Endothelial cell of umbilical vein (primary cell): ENCODE results near the gene CLEC17A. TPM values are rescaled to one million over a fixed set of nuclear protein-coding genes. Genes with fewer than 3 reads are reported as not detected.
"Not testable (repeated sequence)": the region's sequence is repeated elsewhere in the genome, so short reads cannot be mapped to it uniquely, and the experiment has no call there.

Experiments used
- BruUV-seq: library from RNA; stranded (reverse); fragments of 400-500 nt; replicated peaks from 2 replicates; lab custom pipeline; 2021; lab: Mats Ljungman, UMichigan
- CTCF ChIA-PET: fragments of 300-600, 350-600 bp; sonication (Branson Sonifier 250); formaldehyde crosslinking; loops from one replicate; lab custom pipeline; 2021; ENCODE audit warnings: antibody characterized with exemption, inconsistent platforms; lab: Charles Lee
- POLR2A ChIA-PET: fragments of 300-600, 350-600 bp; sonication (Branson Sonifier 250); formaldehyde crosslinking; loops from one replicate; lab custom pipeline; 2021; ENCODE audit warnings: antibody characterized with exemption, inconsistent platforms; lab: Charles Lee
- DNase-seq: peaks from one replicate; pipeline ENCODE4 v3.0.0-alpha.2; 2011; ENCODE audit warnings: low read depth, low spot score
- FAIRE-seq: peaks from 2 replicates; lab custom pipeline; 2011; peaks lifted over from hg19 to GRCh38; lab: Jason Lieb, UNC
- H2AFZ ChIP-seq: 2 replicates; pipeline ENCODE4 v1.6.0; 2012; ENCODE audit warnings: low read depth, low read length, control low read depth, inconsistent platforms
- H3K27ac ChIP-seq: 2 replicates; pipeline ENCODE4 v1.5.1; 2011; ENCODE audit warnings: low read depth, mild to moderate bottlenecking, control low read depth, low read length, moderate library complexity; ENCODE audit not compliant: insufficient read depth
- H3K27me3 ChIP-seq, 2 experiments: 2 replicates each; pipeline versions ENCODE4 v1.6.0 to v1.6.1; 2011; ENCODE audit warnings: low read length in 2 of 2, mixed read lengths in 1 of 2; ENCODE audit not compliant: control insufficient read depth in 2 of 2, insufficient read depth in 2 of 2
- H3K36me3 ChIP-seq, 2 experiments: 2 replicates in 1 of 2; 3 replicates in 1 of 2; pipeline ENCODE4 v1.5.1; 2011; ENCODE audit warnings: low read length in 2 of 2, mild to moderate bottlenecking in 1 of 2, moderate library complexity in 1 of 2; ENCODE audit not compliant: control insufficient read depth in 2 of 2, insufficient read depth in 2 of 2; ENCODE audit errors: extremely low read depth in 1 of 2
- H3K4me1 ChIP-seq: 3 replicates; pipeline ENCODE4 v1.5.1; 2011; ENCODE audit warnings: mild to moderate bottlenecking, low read length; ENCODE audit not compliant: control insufficient read depth, insufficient read depth; ENCODE audit errors: extremely low read depth
- H3K4me2 ChIP-seq: 2 replicates; pipeline ENCODE4 v1.6.1; 2011; ENCODE audit warnings: low read length, control low read depth, mixed read lengths; ENCODE audit not compliant: insufficient read depth
- H3K4me3 ChIP-seq, 3 experiments: fragments of 200-600 bp in 1 of 3; sonication (generic), shearing (Covaris generic) in 1 of 3; replicated peaks in 1 of 3; 2 replicates each; pipeline ENCODE4 v1.5.1; 2011 to 2016; ENCODE audit warnings: control low read depth in 3 of 3, low read length in 3 of 3, mild to moderate bottlenecking in 2 of 3, inconsistent platforms in 1 of 3, low read depth in 1 of 3, moderate library complexity in 1 of 3; ENCODE audit not compliant: insufficient read depth in 1 of 3
- H3K79me2 ChIP-seq: 2 replicates; pipeline ENCODE4 v1.6.0; 2012; ENCODE audit warnings: low read length, inconsistent platforms; ENCODE audit not compliant: control insufficient read depth, insufficient read depth
- H3K9ac ChIP-seq: replicated peaks from 2 replicates; pipeline ENCODE3; 2011; ENCODE audit warnings: low read length, control low read depth; ENCODE audit not compliant: insufficient read depth; ENCODE audit errors: extremely low read depth
- H3K9me1 ChIP-seq: replicated peaks from 3 replicates; pipeline ENCODE4 v1.6.0; 2011; ENCODE audit warnings: mild to moderate bottlenecking, low read length; ENCODE audit not compliant: control insufficient read depth, insufficient read depth; ENCODE audit errors: extremely low read depth
- H3K9me3 ChIP-seq: replicated peaks from 2 replicates; pipeline ENCODE4 v1.5.1; 2012; ENCODE audit warnings: low read length, inconsistent platforms; ENCODE audit not compliant: control insufficient read depth, insufficient read depth
- H4K20me1 ChIP-seq: replicated peaks from 2 replicates; pipeline ENCODE3; 2011; ENCODE audit warnings: mild to moderate bottlenecking, low read length; ENCODE audit not compliant: control insufficient read depth, insufficient read depth; ENCODE audit errors: extremely low read depth
- JUN ChIP-seq: IDR thresholded peaks from 2 replicates; pipeline ENCODE4 v1.6.1; 2011; ENCODE audit warnings: borderline replicate concordance, low read depth; ENCODE audit not compliant: insufficient read length, insufficient read depth
- dilution Hi-C: fragments of 300-500 bp; cut with MboI; formaldehyde crosslinking; loops from one replicate; pipeline ENCODE4 v1.15.0; 2019; ENCODE audit warnings: low sequenced_read_pairs; ENCODE audit not compliant: extremely low pct_ligation_motif_present
- intact Hi-C: fragments of 100-400 bp; cut with micrococcal nuclease; formaldehyde crosslinking; loops from one replicate; pipeline ENCODE4 v1.10.0; 2022
- polyA plus RNA-seq, 4 experiments: library from polyadenylated mRNA; depleted of rRNA in 3 of 4; stranded (reverse) in 3 of 4; unstranded in 1 of 4; fragments of >200 nt; gene quantifications; 2 replicates each; pipeline versions ENCODE4 v1.2.1 to v1.2.3, GENCODE V29; 2011 to 2012; ENCODE audit warnings: missing spikeins in 1 of 4
- total RNA-seq: library from RNA; stranded (reverse); gene quantifications from 2 replicates; pipeline ENCODE4 v1.2.3, GENCODE V29; 2021
- TF ChIP-seq, protein P1 (sequence below), 2 donors: IDR thresholded peaks; 1 replicate in 1 of 2; 2 replicates in 1 of 2; pipeline ENCODE4 v1.5.1; 2011; ENCODE audit warnings: low read length in 2 of 2, mild to moderate bottlenecking in 2 of 2, moderate library complexity in 2 of 2, control low read depth in 1 of 2, inconsistent platforms in 1 of 2, low read depth in 1 of 2; ENCODE audit not compliant: insufficient read depth in 1 of 2; ENCODE audit errors: extremely low read depth in 1 of 2

Gene CLEC17A
- total and polyA plus RNA-seq, 2 donors (not counting 3 experiments of a cell fraction or from before 2014, with no cell fraction given) = 0.07 TPM; not detected in 1

DNA sequence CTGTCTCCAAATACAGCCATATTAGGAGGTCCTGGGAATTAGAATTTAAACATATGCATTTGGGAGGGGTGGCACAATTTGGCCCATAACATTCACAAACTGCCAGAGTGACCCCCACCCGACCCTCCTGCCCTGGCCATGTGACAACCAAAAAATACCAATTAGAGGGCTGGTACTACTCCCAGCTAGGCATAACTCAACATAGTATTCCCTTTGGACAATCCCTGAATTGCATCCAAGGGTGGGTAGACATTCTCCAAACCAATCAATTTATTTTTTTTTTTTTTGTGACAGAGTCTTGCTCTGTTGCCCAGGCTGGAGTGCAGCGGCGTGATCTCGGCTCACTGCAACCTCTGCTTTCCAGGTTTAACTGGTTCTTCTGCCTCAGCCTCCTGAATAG is 29.8 kb downstream of the CLEC17A start:
- H2AFZ ChIP-seq = no peak overlapping the region
- intact Hi-C loops (no loop called here), dilution Hi-C loops (no loop called here)
- no peaks in the 10 kb centered on the region for H3K4me1 ChIP-seq
- ChIA-PET POLR2A (no interaction called here), CTCF (no interaction called here)
- TF ChIP-seq JUN = no peak
- TF ChIP-seq, protein P1, sequence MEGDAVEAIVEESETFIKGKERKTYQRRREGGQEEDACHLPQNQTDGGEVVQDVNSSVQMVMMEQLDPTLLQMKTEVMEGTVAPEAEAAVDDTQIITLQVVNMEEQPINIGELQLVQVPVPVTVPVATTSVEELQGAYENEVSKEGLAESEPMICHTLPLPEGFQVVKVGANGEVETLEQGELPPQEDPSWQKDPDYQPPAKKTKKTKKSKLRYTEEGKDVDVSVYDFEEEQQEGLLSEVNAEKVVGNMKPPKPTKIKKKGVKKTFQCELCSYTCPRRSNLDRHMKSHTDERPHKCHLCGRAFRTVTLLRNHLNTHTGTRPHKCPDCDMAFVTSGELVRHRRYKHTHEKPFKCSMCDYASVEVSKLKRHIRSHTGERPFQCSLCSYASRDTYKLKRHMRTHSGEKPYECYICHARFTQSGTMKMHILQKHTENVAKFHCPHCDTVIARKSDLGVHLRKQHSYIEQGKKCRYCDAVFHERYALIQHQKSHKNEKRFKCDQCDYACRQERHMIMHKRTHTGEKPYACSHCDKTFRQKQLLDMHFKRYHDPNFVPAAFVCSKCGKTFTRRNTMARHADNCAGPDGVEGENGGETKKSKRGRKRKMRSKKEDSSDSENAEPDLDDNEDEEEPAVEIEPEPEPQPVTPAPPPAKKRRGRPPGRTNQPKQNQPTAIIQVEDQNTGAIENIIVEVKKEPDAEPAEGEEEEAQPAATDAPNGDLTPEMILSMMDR (IDR thresholded peaks at IDR 0.05; ENCODE audit: extremely low read depth in 1 of 2, insufficient read depth in 1 of 2, low read depth in 1 of 2, low read length in 2 of 2) = no peak
- H3K9me1 ChIP-seq = no peaks in the 10 kb centered on the region
- H3K4me2 ChIP-seq = no peak overlapping the region
- H3K27ac ChIP-seq = no peak overlapping the region
- DNase-seq (no peak), FAIRE-seq (no peak)
- H3K36me3 ChIP-seq = no peaks in the 10 kb centered on the region
- no peaks in the 10 kb centered on the region for H3K27me3 ChIP-seq
- H3K79me2 ChIP-seq = no peaks in the 10 kb centered on the region
- H3K4me3 ChIP-seq = no peak overlapping the region
- H3K9me3 ChIP-seq = no peaks in the 10 kb centered on the region
- no peaks in the 10 kb centered on the region for H4K20me1 ChIP-seq
- BruUV-seq = no TSS peak
- no peak overlapping the region for H3K9ac ChIP-seq

DNA sequence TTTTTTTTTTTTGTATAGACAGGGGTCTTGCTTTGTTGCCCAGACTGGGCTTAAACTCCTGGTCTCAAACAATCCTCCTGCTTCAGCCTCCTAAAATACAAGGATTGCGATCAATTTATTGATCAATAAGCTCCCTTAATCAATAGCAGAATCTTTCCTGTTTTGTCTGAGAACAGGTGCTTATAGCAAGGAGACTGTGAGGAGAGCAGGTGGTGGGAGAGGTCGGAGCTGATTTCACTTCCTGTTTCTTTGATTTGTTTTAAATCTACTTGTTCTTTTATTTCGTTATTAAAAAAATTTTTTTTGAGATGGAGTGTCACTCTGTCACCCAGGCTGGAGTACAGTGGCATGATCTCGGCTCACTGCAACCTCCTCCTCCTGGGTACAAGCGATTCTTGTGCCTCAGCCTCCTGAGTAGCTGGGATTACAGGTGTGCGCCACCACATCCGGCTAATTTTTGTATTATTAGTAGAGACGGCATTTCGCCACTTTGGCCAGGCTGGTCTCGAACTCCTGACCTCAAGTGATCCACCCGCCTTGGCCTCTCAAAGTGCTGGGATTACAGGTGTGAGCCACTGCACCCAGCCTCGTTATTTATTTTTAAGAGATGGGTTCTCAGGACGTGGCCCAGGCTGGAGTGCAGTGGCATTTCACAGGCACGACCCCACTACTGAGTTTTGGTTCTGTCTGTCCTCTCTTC is 30.7 kb downstream of the CLEC17A start:
- H4K20me1 ChIP-seq = not testable (repeated sequence)

More for the DNA sequence above, 30.7 kb downstream of the CLEC17A start:
- H3K9ac ChIP-seq, DNase-seq, dilution Hi-C loops, H3K4me1 ChIP-seq, H2AFZ ChIP-seq, POLR2A ChIA-PET, FAIRE-seq, H3K9me1 ChIP-seq, CTCF ChIA-PET, BruUV-seq, H3K9me3 ChIP-seq, H3K79me2 ChIP-seq, H3K4me2 ChIP-seq, intact Hi-C loops, H3K27ac ChIP-seq, H3K4me3 ChIP-seq, H3K27me3 ChIP-seq, H3K36me3 ChIP-seq: not testable (repeated sequence)
